A673 (cell line): ENCODE results near the gene ARL14. TPM values are rescaled to one million over a fixed set of nuclear protein-coding genes. Genes with fewer than 3 reads are reported as not detected.

Experiments
- BruUV-seq: library from RNA; stranded (reverse); fragments of 400-500 nt; replicated peaks from 2 replicates; lab custom pipeline; 2021; lab: Mats Ljungman, UMichigan
- CTCF ChIA-PET: fragments of 300-600 bp; sonication (Branson Sonifier 250); formaldehyde crosslinking; loops from one replicate; lab custom pipeline; 2022; ENCODE audit warnings: antibody characterized with exemption; lab: Charles Lee
- POLR2A ChIA-PET: fragments of 300-600 bp; sonication (Branson Sonifier 250); formaldehyde crosslinking; loops from one replicate; lab custom pipeline; 2022; ENCODE audit warnings: antibody characterized with exemption; ENCODE audit not compliant: low non-redundant PET; lab: Charles Lee
- DNase-seq: peaks from one replicate; pipeline ENCODE4 v3.0.0-alpha.2; 2015; ENCODE audit warnings: low spot score
- H3K27ac ChIP-seq: fragments of 200-600 bp; sonication (generic); 2 replicates; pipeline ENCODE4 v1.5.1; 2016; ENCODE audit warnings: mixed run types, low read depth, mild to moderate bottlenecking, mixed read lengths, antibody characterized with exemption, low read length; ENCODE audit not compliant: poor library complexity, severe bottlenecking
- H3K27me3 ChIP-seq: fragments of 200-600 bp; sonication (generic); replicated peaks from 2 replicates; pipeline ENCODE4 v1.6.1; 2017; ENCODE audit warnings: mixed run types, low read depth, mild to moderate bottlenecking, mixed read lengths, antibody characterized with exemption, low read length; ENCODE audit not compliant: insufficient read depth, poor library complexity
- H3K36me3 ChIP-seq: fragments of 200-600 bp; sonication (generic); 2 replicates; pipeline ENCODE4 v1.6.1; 2016; ENCODE audit warnings: mixed run types, mild to moderate bottlenecking, mixed read lengths, antibody characterized with exemption, low read length; ENCODE audit not compliant: insufficient read depth, poor library complexity, severe bottlenecking
- H3K4me1 ChIP-seq: fragments of 200-600 bp; sonication (generic); 2 replicates; pipeline ENCODE4 v1.6.1; 2017; ENCODE audit warnings: mixed run types, mild to moderate bottlenecking, mixed read lengths, antibody characterized with exemption, low read length; ENCODE audit not compliant: insufficient read depth, poor library complexity, severe bottlenecking
- H3K4me3 ChIP-seq: fragments of 200-600 bp; sonication (generic); 2 replicates; pipeline ENCODE4 v1.5.1; 2016; ENCODE audit warnings: low read depth, mixed run types, mild to moderate bottlenecking, mixed read lengths, low read length; ENCODE audit not compliant: poor library complexity, severe bottlenecking
- H3K9me3 ChIP-seq: fragments of 200-600 bp; sonication (generic); 2 replicates; pipeline ENCODE4 v1.6.1; 2016; ENCODE audit warnings: mixed run types, low read depth, mild to moderate bottlenecking, mixed read lengths, antibody characterized with exemption, low read length; ENCODE audit not compliant: poor library complexity, severe bottlenecking
- EZH2 ChIP-seq: fragments of 200-600 bp; sonication (generic); IDR thresholded peaks from 2 replicates; pipeline ENCODE4 v1.6.1; 2017; ENCODE audit warnings: borderline replicate concordance, low read depth, mild to moderate bottlenecking, mixed read lengths, antibody characterized with exemption, low read length; ENCODE audit not compliant: poor library complexity, severe bottlenecking
- intact Hi-C: fragments of 100-400 bp; cut with micrococcal nuclease; formaldehyde crosslinking; loops from one replicate; pipeline ENCODE4 v1.10.0; 2022; ENCODE audit not compliant: unreplicated experiment
- total RNA-seq: library from RNA; stranded (reverse); gene quantifications from 2 replicates; pipeline ENCODE4 v1.2.3, GENCODE V29; 2021
- TF ChIP-seq, protein P1 (sequence below): fragments of 300-800, 200-600 bp; sonication (generic); conservative IDR thresholded peaks from 2 replicates; pipeline ENCODE4 v1.5.1; 2017; ENCODE audit warnings: low read depth, mild to moderate bottlenecking, antibody characterized with exemption, low read length, moderate library complexity, mixed read lengths

The ARL14 gene
- total RNA-seq, 1 experiment from 2014 or later, result not detected

DNA sequence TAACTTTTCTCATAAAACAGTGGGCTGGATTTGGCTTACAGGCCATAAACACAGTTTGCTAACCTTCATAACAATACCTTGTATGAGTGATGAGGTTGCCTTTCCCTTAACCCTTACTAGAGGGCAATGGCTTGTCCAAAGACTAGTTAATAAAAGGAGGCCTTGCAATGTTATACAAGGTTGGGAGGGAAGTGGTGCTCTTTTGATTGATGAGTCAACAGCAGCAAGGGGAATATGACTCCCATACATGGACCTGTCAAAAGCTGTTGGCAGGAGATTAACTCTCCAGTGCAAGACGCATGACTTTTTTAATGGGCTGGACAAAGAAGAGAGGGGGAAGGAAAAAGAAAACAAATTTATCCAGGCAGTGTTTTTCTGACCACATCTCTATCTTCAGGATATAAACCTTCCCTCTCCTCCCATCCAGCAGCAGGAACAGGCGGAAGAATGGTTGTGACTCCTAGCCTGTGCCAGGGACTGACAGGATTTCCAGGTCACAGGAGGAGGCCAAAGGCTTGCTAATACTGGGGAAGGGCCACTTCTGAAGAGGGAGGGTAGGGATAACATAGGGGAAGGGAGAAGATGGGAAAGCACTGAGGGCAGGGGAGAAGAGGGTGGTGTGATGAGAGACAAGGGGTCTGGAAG, 35.2 kb upstream of the ARL14 start:
- ChIA-PET POLR2A (no interaction called here), CTCF (no interaction called here)
- Histone ChIP-seq H3K9me3 (no peaks in the 10 kb centered on the region), H3K4me3 (no peak overlapping the region), H3K27ac (no peak overlapping the region), H3K27me3 (no peaks in the 10 kb centered on the region), H3K36me3 (no peaks in the 10 kb centered on the region), H3K4me1 (no peaks in the 10 kb centered on the region)
- no TSS peak for BruUV-seq
- TF ChIP-seq, protein P1, sequence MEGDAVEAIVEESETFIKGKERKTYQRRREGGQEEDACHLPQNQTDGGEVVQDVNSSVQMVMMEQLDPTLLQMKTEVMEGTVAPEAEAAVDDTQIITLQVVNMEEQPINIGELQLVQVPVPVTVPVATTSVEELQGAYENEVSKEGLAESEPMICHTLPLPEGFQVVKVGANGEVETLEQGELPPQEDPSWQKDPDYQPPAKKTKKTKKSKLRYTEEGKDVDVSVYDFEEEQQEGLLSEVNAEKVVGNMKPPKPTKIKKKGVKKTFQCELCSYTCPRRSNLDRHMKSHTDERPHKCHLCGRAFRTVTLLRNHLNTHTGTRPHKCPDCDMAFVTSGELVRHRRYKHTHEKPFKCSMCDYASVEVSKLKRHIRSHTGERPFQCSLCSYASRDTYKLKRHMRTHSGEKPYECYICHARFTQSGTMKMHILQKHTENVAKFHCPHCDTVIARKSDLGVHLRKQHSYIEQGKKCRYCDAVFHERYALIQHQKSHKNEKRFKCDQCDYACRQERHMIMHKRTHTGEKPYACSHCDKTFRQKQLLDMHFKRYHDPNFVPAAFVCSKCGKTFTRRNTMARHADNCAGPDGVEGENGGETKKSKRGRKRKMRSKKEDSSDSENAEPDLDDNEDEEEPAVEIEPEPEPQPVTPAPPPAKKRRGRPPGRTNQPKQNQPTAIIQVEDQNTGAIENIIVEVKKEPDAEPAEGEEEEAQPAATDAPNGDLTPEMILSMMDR, result no peak
- TF ChIP-seq EZH2, result no peak
- DNase-seq, result no peak
- intact Hi-C loops, result no loop called here

DNA sequence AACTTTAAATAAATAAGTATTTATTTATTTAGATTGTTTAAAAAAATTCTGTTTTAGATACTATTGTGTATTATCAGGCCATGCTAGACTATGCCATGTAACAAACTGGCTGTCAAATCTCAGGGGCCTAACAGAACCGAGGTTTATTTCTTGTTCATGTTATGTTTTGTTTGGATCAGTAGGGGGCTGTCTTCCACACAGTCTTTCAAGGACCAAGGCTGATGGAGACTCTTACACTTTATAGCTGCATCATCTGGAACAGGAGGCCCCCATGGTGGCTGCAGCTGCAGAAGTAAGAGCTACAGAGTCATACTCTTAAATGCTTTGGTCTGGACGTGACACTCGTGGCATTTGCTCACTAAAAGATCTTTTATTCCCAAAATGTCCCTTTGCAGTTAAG, 33.0 kb upstream of the ARL14 start:
- ChIA-PET POLR2A (no interaction called here), CTCF (no interaction called here)
- no peak overlapping the region for H3K27ac ChIP-seq
- H3K4me3 ChIP-seq, result no peak overlapping the region
- H3K27me3 ChIP-seq, result no peaks in the 10 kb centered on the region
- no peaks in the 10 kb centered on the region for H3K4me1 ChIP-seq
- intact Hi-C loops, result no loop called here
- no peaks in the 10 kb centered on the region for H3K9me3 ChIP-seq
- no TSS peak for BruUV-seq
- peak; percentile 1 for DNase-seq
- H3K36me3 ChIP-seq, result no peaks in the 10 kb centered on the region
- no peak for TF ChIP-seq EZH2
- TF ChIP-seq, protein P1, result no peak; the same call in 1 of the 2 replicates

DNA sequence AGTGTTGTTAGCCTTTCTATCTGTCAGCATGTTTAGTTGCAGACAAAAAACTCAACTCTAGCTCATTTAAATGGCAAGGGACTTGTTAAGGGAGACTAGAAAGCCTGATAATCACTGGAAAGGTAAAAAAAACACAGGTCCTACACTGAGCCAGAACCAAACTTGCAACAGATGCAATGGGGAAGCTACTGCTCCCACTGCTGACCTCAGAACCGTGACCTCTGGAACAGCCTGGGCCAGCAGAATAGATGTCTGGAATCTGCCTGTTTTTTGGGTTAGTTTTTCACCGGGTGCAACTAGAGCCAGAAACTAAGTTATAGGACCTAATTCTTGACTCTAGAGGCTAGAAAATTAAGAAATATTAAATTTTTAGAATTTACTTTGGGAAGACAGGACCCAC, 32.5 kb upstream of the ARL14 start:
- no TSS peak for BruUV-seq
- H3K4me1 ChIP-seq, result no peaks in the 10 kb centered on the region
- no peak for TF ChIP-seq EZH2
- TF ChIP-seq, protein P1, result no peak
- H3K4me3 ChIP-seq, result no peak overlapping the region
- DNase-seq, result no peak
- no peak overlapping the region for H3K27ac ChIP-seq
- H3K36me3 ChIP-seq, result no peaks in the 10 kb centered on the region
- H3K9me3 ChIP-seq, result no peaks in the 10 kb centered on the region
- intact Hi-C loops, result no loop called here
- POLR2A ChIA-PET, result no interaction called here
- H3K27me3 ChIP-seq, result no peaks in the 10 kb centered on the region
- CTCF ChIA-PET, result no interaction called here
